GM12873 (cell line): ENCODE data around the gene CPNE7.

ENCODE experiments used
- TF ChIP-seq, protein P1 (sequence below): IDR thresholded peaks from 2 replicates; pipeline ENCODE4 v1.5.1; 2012; ENCODE audit warnings: low read depth, mild to moderate bottlenecking, moderate library complexity, low read length, control low read depth; ENCODE audit not compliant: insufficient read depth; ENCODE audit errors: missing control alignments

Gene CPNE7

DNA sequence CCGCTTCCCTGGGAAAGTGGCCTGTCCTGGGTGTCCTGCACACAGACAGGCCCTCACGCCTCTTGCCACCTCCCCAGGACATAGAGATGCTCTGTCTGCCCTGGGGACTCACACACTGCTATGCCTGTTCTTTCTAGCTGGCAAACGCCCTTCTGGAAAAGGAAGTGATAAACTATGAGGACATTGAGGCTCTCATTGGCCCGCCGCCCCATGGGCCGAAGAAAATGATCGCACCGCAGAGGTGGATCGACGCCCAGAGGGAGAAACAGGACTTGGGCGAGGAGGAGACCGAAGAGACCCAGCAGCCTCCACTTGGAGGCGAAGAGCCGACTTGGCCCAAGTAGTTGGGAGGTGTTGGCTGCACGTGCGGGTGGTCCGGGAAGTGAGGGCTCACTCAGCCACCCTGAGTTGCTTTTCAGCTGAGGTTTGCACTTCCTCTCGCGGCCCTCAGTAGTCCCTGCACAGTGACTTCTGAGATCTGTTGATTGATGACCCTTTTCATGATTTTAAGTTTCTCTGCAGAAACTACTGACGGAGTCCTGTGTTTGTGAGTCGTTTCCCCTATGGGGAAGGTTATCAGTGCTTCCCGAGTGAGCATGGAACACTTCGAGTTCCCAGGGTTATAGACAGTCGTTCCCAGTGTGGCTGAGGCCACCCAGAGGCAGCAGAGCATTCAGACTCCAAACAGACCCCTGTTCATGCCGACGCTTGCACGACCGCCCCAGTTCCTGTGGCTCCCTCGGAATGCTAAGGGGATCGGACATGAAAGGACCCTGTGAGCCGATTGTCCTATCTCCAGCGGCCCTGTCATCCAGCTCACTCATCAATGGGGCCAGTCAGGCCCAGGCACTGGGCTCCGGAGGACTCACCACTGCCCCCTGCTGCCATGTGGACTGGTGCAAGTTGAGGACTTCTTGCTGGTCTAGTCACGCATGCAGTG, 18.5 kb upstream of the CPNE7 start:
- TF ChIP-seq, protein P1, sequence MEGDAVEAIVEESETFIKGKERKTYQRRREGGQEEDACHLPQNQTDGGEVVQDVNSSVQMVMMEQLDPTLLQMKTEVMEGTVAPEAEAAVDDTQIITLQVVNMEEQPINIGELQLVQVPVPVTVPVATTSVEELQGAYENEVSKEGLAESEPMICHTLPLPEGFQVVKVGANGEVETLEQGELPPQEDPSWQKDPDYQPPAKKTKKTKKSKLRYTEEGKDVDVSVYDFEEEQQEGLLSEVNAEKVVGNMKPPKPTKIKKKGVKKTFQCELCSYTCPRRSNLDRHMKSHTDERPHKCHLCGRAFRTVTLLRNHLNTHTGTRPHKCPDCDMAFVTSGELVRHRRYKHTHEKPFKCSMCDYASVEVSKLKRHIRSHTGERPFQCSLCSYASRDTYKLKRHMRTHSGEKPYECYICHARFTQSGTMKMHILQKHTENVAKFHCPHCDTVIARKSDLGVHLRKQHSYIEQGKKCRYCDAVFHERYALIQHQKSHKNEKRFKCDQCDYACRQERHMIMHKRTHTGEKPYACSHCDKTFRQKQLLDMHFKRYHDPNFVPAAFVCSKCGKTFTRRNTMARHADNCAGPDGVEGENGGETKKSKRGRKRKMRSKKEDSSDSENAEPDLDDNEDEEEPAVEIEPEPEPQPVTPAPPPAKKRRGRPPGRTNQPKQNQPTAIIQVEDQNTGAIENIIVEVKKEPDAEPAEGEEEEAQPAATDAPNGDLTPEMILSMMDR = peak; percentile 94

DNA sequence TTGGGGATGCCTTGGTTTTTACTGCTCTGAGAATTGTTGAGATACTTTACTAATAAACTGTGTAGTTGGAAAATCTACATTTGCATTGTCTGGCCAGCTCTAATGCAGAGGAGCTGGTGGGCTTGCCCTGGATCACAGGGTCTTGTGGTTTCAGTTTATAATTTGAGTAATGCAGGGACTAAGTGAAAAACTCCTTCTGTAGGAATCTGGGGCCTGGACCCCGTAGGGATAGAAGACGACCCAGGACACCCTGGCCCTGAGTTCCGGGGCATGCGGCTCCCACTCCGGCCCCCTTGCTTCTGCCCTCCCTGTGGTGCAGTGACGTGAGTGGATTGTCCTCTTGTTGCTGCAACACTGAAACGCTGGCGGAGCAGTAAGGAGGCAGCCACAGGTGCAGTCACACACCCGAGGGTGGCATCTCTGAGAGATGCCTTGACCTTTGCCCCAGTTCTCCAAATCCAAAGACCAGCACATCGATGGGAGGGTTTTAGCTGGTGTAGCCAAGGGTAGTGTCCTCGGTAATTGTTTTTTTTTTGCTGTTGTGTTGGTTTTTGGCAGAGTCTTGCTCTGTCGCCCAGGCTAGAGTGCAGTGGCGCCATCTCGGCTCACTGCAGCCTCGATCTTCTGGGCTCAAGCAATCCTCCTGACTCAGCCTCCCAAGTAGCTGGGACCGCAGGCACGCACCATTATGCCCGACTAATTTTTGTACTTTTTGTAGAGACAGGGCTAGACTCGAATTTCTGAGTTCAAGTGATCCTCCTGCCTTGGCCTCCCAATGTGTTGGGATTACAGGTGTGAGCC, 17.7 kb upstream of the CPNE7 start:
- TF ChIP-seq, protein P1 = no peak

DNA sequence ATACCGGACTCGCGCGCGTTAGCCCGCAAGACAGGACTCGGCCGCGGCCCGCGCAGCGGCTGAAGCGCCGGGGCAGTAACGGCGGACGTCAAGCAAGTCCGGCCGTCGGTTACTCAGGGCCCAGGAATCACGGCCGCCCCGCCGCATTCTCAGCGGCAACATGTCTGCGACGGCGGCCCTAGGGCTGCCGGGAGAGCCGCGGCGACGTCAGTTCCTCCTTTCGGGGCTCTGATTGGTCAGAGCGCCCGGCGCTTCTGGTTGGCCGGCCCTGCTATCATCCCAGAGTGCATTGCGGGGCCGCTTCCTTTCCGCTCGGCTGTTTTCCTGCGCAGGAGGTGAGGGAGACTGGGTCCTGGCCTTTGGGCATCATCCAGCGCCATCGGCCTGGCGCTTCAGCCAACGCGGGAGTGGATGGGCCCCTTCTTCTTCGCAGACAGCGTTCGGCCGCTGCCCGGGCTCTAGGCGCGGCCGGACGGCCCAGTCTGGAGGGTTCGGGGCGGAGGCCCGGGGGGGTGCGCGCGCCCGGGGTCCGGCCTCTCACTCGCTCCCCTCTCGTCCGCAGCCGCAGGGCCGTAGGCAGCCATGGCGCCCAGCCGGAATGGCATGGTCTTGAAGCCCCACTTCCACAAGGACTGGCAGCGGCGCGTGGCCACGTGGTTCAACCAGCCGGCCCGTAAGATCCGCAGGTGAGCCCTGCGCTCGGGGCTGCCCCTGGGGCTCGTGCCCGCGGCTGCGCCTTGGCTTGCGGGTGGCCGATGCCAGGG, 15.0 kb upstream of the CPNE7 start, which contains the start of gene RPL13:
TSS of gene RPL13 (plus strand) at position 305 of the 764 bp plus-strand sequence. CDS start at position 583, 278 bp downstream.
- TF ChIP-seq, protein P1 = peak; percentile 11

DNA sequence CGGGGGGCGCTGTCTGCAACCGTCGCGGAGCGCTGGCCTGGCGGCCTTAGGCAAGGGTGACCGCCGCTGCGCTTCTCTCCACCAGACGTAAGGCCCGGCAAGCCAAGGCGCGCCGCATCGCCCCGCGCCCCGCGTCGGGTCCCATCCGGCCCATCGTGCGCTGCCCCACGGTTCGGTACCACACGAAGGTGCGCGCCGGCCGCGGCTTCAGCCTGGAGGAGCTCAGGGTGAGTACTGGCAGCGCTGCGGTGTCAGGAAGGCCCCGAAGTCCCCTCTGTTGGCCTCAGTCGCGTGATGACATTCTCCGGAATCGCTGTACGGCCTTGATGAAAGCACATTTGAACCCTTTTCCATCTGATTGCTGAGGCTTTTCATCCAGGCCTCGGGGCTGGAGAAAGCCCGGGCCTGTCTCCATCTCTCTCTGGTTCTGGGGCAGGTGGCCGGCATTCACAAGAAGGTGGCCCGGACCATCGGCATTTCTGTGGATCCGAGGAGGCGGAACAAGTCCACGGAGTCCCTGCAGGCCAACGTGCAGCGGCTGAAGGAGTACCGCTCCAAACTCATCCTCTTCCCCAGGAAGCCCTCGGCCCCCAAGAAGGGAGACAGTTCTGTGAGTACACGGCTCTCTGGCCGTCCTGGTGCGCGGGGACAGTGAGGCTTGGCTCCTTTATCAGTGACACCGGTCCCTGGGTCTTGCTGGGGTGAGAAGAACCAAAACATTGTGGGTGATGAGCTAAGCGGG, 14.2 kb upstream of the CPNE7 start:
- TF ChIP-seq, protein P1 = no peak

DNA sequence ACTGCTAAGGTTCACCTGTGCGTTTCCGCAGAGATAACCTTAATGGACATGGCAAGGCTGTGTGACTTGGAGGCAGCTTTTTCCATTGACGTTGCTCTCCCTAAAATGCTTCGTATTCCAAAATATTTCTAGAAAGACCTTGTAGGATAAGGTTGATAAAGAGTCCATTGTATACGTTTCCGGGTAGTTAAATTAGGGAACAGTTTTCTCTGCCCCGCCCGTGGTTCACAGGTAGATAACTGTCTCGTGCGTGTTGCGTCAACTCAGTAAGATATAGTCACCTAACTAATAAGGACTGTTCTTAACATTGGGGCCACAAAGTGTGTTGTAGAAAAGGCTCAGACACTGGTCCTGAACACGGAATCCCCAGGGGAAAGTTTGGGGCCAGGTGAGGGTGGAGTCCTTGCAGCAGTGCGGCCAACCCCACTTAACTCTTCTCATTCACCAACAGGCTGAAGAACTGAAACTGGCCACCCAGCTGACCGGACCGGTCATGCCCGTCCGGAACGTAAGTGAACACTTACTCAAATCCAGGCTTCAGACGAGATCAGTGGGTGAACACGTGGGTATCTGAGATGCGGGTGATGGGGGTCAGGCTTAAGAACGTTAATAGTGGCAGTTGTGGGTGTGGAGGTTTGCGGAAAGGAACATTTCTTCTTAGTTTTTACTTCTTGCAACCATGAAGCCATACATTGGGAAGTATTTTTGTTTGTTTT, 13.5 kb upstream of the CPNE7 start:
- TF ChIP-seq, protein P1 = no peak

DNA sequence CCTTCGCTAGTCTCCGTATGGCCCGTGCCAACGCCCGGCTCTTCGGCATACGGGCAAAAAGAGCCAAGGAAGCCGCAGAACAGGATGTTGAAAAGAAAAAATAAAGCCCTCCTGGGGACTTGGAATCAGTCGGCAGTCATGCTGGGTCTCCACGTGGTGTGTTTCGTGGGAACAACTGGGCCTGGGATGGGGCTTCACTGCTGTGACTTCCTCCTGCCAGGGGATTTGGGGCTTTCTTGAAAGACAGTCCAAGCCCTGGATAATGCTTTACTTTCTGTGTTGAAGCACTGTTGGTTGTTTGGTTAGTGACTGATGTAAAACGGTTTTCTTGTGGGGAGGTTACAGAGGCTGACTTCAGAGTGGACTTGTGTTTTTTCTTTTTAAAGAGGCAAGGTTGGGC, 12.6 kb upstream of the CPNE7 start:
- TF ChIP-seq, protein P1 = no peak
